GM15510 (cell line): ENCODE data around the gene GOT1.

ENCODE experiments used
- POLR2A ChIP-seq: IDR thresholded peaks from 3 replicates; pipeline ENCODE4 v1.6.1; 2011; ENCODE audit warnings: borderline replicate concordance; ENCODE audit not compliant: insufficient read length; ENCODE audit errors: extremely low read depth

The GOT1 gene

DNA sequence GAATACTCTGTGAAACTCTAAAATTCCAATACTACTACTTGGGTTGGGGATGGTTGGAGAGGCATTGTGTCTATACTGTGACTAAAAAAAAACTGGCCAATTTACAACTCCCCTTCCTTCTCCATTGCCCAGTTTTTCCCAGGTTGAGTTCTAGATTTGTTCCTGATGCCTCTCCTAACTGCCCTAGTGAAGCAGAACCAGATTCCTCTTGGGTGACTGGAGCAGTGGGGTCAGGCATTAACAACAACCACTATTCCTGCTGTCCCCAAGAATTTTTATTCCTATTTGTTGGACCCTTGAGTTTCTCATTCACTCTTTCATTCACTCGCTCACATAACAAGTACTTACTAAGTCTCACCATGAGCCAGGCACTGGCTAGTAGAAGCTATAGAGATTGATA lies 5.8 kb downstream of the GOT1 start:
- no peak for TF ChIP-seq POLR2A

DNA sequence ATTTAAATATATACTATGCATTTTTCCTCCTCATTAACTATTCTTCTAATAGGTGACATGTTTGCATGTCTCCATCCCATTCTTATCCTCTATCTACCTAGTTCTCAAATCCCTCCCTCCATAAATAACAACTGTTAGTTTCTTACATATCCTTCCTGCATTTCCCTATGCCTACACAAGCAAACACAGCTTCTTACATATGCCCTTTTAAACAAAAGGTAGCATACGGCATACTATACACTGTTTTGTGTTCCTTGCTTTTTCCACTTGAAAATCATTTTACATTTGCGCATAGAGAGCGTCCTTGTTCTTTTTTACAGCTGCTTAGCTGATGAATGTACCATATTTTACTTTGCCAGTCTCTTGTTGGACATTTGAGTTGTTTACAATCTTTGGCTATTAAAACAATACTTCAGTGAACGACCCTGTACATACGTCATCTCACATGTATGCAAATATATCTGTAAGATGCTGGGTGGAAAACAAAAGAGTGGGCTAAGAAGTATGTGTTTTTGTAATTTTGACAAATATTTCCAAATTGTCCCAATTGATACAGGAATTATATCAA lies 7.8 kb downstream of the GOT1 start:
- TF ChIP-seq POLR2A = no peak

DNA sequence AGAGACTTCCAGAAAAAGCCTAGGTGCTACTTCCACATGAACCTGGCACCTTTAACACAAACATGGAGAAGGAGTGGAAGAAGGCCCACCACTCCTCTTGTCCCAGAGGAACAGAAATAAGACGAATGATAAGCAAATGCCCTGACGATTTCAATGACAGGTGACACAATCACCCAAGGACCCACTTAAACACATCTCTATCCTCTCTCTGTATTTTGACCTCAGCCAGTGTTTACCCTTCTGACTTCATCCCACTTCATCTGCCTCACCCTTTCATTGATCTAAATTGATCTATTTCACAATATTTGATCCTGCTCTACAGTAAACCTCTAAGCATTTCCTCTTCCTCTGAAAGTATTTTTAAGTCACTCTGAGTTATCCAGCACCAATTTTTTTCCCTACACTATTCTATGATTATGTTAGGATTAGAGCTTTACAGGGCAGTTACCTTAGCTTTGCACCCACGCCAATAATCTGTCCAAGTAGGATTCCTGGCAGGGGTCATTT lies 9.1 kb downstream of the GOT1 start:
- no peak for TF ChIP-seq POLR2A

DNA sequence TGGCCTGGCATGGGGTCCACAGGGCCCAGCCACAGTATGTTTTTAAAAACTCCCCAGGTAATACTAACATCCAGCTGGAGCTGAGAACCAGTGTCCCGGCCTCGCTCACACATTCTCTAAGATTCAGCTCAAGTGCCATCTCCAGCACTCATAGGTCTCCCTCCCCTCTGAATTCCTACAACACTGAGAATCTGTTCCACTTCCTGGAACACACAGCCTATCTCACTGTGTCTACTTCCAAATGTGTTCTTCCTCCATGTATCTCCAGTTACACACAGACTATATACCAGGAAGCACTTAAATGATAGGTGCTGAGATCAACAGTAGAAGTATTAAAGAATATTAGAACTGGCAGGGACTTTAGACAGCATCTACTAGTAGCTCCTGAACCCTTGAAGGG lies 10.7 kb downstream of the GOT1 start:
- no peak for TF ChIP-seq POLR2A

DNA sequence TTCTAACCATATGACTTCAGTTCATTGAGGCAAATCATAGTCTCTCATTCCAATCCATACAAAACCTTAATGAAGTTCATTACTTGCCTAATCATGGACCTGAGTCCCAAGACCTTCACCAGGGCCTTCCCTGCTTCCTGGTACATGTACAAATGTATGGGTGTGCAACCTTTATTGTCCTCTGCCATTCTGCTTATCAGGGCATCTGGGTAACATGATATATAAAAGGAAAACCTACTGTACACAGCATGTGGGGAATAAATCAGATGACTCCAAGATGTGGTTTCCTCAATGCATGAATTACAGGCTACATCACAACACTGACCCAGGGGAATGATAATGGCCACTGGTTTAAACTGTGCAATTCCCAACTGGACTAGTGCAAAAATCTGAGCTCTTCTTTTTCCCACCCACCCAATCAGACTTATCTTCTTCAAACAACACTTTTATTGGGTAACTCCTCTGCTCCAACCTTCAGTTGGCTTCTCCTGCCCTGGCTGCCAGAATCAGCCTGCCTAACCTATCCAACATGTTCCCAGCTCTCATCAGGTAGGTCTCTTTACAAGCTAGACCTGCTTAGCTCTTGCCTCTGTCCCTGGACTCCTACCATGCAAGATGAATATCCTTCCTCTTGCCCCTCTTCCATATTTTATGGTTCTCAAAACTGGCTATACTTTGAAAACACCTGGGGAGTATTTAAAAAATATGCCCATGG lies 11.4 kb downstream of the GOT1 start:
- TF ChIP-seq POLR2A = no peak

DNA sequence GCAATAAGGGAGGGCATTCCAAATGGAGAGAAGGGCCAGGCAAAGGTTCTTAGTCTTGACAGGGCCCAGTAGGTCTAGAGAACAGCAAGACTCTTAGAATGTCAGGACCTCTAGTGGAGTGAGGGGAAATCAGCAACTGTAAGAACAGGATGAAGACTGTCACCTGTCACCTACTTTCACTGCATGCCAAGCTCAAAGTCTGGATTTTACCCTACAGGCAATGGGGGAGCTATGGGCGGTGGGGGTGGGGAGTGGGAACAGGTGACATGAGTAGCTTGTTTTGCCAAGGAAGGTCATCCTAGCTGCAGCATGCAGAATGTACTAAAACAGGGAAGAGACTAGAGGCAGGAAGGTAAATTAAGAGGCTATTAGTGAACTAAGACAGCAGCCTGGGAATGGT lies 18.3 kb downstream of the GOT1 start:
- TF ChIP-seq POLR2A = no peak

DNA sequence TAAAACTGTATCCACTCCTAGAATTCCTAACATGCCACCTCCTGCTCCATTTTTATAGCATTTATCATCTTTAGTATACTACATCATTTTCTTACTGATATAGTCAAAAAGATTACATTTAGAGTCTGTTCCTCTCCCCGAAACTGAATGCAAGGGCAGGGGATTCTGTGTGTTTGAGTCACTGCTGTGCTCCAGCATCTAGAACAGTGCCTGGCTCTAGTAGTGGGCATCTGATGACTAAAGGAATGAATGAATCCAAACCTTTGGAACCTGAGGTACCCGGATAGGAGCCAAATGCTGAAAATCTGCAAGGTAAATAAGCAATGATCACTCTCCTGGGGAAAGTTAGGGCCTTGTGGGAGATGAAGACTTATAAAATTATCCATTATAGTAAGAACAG lies 18.9 kb downstream of the GOT1 start:
- TF ChIP-seq POLR2A = no peak

DNA sequence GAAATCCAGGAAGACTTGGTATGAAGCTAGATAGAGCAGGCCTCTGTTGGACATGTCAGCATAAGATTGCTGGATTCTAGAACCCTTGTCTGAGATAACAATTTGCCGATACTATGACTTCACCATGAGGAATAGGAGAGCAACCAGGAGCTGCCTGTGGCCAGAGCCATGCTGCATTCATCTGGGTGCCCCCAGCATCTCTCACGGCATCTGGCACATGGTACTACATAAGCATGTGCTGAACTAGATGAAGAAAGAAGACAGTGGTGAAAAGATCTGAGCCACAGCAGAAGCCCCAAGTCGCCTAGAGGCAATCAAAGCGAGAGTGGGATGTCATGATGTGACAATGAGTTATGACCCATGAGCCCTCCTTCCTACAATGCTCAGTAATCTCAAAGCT lies 19.5 kb downstream of the GOT1 start:
- TF ChIP-seq POLR2A = no peak

DNA sequence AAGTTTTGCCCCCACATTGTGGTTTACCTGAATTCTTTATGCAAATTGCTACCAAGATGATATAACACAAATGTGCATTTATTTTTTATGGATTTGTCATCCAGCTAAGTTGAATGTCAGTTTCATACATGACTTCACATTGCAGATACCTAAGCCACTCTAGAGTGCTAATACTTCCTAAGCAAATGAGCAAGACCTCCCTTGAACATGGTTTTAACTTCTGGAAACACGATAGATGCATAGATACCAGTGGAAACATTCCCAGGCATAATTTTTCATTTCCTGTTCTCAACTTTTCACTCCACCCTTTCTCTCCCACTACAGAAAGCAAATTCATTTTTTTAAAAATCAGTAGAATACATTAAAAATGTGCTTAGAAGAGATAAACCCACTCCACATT lies 20.3 kb downstream of the GOT1 start:
- TF ChIP-seq POLR2A = no peak

DNA sequence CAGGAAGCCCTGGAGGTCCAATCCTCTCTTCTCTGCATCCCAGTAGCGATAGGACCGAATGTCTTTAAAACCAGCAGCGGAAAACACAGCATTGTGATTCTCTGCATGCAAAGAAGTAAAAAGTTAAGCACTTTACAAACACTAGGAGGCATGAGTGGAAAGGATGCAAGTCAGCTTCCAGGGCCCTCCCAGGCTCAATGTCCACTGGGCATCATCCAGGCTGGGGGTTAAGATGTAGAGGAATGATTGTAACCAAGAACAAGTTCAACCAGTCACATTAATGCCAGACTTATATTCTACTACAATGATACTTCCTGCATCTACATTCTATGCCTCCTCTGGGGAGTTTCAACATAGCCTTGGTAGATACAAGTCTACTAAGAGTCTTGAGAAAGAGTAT lies 24.3 kb downstream of the GOT1 start:
- TF ChIP-seq POLR2A = no peak

DNA sequence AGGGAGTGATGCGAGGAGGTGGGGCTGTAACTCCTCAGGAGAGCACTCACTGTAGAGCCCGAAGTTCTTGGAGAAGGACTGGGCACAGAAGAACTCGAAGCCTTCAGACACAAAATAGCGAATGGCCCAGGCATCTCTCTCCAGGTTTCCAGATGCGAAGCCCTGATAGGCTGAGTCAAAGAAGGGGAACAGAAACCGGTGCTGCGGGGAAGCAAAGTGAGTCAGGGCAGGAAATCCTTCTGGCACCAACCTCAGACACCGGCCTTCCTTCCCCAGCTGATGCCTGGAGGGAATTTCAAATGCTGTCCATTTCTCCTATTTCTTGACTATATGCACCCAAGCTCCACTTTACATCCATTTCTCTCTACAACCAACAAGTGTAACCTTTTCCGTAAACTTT lies 26.8 kb downstream of the GOT1 start:
- TF ChIP-seq POLR2A = no peak

DNA sequence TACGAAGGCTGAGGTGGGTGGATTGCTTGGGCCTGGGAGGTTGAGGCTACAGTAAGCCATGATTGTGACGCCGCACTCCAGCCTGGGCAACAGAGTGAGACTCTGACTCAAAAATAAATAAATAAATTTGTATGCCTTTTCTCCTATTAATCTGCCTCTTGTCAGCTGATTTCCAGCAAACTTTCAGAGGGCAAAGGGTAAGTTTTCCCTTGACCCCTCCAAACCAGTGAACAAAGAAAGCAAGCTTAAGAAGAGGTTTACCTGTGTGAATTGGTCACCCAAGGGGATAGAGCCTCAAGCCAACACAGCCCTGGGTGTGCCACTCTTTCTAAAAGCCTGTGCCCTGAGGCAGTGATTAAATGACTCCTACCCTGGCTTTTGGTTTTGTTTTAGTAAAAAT lies 30.8 kb downstream of the GOT1 start:
- TF ChIP-seq POLR2A = no peak

DNA sequence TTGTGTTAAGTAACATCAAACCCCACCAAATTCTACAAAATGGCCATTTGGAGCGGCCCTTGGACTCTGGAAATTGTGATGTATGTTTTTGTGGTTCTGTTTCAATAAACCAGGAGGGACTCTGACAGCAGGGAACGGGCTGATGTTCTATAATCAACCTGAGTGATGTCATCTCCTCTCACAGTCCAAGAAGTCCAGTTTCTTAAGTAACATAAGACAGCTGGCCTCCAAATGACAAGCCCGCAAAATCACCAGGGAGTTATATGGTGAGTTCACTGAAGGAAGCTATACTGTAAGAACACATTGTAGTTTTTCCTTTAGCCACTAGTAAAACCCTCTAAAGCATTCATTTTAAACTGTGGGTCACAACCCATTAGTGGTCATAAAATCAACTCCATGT lies 34.0 kb downstream of the GOT1 start:
- no peak for TF ChIP-seq POLR2A

DNA sequence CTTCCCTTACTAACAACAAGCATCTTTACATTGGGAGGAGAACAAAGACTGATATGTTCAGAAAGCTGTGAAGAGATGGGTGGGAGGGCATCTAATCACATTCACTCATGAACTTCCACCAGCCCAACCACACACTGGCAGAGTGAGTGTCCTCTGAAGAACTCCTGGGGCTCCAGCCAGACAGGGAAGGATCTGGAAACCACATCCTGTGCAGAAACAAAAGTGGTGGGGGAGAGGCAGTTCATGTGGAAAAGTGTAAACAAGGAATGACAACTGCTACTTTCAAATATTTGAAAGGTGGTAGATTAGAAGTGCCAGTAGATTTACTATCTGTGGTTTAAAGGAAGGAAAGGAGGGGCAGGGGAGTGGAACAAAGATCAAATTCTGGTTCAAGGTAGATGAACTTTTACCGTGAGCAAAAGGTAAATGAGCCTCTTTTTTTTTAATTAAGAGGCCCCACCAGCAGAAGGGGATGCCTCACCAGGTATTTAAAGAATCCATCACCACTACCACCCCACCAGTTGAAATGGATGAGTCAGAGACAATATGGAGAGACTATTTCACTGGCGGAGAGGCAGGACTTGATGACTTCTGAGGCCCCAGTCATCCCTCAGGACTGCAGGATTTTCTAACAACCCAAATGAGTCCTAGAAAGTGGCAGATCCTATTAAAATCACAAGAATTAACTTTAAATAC lies 34.5 kb downstream of the GOT1 start:
- TF ChIP-seq POLR2A = no peak

DNA sequence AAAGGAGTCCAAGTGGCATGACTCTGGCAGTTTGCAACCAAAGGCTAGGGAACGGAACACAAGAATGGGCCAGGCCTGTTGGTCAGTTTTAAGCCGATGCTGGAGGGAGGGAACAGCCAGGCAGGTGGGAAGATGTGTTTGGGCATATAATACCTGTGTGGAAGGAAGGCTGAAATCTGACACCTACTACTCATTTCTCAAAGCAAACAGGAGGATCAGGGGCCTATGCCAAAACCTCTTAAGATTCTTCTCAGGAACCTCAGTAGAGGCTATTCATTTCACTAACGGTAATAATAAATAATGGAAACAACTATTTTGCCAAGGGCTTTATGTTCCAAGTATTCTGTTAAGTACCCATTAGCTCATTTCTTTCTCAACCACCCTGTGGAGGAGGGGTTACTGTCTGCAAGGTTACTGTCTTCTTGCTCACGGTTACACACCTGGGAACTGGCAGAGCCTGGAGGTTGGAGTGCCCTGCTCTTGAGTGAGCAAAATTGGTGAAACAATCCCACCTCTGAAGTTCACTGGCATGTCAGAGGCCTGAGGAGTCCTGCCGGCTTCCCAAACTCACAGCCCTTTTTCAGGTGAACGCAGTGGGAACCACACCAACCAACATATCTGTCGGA lies 35.5 kb downstream of the GOT1 start:
- TF ChIP-seq POLR2A = no peak
